NCI-H510A treated with DMSO at 0.1 percent for 48 hours (cell line): ENCODE measurements around the gene BTBD7.
"Not testable (repeated sequence)": the region's sequence is repeated elsewhere in the genome, so short reads cannot be mapped to it uniquely, and the experiment has no call there.

ENCODE experiments used
- DNase-seq: peaks from one replicate; lab custom pipeline; 2025; lab: John Stamatoyannopoulos, UW

Gene BTBD7

DNA sequence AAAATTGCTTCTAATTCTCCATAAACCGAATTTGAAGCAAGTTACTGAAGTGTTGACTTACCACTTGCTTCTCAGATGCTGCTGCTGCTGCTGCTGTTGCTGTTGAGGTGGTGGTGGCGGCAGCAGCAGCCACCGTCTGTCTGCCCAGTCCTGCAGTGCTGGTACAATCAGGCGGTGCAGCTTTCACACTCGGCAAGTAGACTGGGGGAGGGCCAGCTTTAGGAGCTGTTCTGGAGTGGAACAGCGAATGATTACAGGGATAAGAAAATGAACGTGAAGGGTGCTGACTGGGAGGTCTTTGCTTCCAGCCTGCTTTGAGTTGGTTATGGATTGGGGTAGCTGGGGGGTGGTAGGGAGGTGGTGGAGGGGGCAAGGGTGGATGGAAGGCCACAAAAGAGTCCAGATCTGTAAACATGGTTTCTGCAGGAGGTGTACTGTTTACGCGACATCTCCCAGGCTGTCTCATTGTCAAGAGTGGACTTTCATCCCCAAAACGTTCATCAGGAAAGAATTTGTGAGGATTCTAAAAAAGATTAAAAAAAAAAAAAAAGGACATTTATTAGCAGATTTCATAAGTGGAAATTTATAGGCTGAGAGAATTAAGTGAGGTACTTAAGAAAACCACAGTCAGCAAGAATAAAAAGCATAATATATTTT lies 86.9 kb downstream of the BTBD7 start:
- DNase-seq = no peak

DNA sequence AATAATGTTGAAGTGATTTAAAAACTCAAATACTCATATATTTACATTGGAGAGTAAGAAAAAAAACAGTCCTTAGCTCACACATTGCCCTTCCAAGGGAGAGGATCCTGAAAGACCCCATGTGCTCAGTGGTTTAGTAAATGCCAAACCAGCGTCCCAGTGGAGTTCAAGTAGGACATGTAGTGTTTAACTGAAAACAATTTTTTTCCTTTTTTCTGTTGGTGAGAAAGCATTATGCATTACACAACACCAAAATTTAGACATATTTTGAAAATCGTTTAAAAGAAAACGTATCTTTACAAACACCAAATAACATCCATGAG lies 92.2 kb downstream of the BTBD7 start:
- no peak for DNase-seq

GRCh38 chr14:93239869-93240677 lies 92.8 kb downstream of the BTBD7 start:
- DNase-seq = no peak

GRCh38 chr14:93234798-93235197 lies 98.0 kb downstream of the BTBD7 start:
- DNase-seq = no peak

GRCh38 chr14:93233078-93233477 lies 99.8 kb downstream of the BTBD7 start:
- not testable (repeated sequence) for DNase-seq

GRCh38 chr14:93232159-93232558 lies 100.7 kb downstream of the BTBD7 start:
- DNase-seq = no peak

DNA sequence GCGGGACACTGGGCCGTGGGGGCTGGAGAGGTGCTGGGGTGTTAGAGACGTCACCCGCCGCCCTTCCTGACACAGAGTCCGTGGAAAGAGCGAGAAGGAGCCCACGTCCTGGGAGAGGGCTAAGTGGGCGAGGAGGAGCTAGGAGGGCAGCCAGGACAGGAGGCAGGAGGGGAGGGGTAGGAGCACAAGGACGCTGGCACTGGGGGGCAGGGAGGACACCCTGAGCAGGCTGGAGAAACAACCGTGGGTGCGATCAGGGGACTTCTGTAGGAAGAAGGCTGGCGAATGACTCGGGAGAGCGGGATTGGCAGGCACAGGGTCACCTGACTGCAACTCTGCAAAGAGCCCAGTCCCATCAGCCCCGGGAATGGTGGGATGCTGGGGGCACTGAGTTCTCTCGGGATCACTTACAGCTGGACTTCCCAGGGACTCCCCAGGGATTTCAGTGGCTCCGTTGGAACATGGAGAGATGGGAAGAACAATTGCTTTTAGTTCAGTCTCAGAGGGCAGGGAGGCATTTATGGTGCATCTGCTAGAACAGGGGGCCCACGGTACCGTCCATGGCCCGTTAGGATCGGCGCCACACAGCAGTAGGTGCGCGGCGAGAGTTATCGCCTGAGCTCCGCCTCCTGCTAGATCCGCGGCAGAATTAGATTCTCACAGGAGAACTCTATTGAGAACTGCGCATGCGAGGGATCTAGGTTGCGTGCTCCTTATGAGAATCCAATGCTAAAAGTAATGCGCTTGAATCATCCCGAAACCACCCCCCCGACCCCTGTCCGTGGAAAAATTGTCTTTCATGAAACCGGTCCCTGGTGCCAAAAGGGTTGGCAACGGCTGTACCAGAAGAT lies 101.5 kb downstream of the BTBD7 start:
- peak; percentile 69 for DNase-seq

DNA sequence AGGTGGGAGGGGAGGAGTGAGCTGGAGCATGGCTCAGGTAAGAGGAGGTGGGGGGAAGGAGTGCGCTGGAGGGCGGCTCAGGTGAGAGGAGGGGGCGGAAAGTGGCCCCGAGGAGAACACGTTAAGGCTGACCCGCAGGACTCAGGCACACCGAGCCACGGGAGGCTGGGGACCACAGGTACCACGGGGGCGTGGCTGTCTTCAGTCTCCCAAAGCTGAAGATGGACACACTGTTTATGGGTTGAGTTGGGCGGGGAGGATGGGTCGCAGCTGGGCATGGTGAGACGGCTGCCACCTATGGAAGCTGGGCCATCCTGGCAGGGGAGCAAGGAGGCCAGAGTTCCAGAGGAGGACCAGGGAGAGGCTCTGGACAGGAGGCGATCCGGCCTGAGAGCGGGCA lies 102.3 kb downstream of the BTBD7 start:
- no peak for DNase-seq

GRCh38 chr14:93228550-93228949 lies 104.3 kb downstream of the BTBD7 start:
- DNase-seq = no peak

GRCh38 chr14:93223565-93223964 lies 109.3 kb downstream of the BTBD7 start:
- no peak for DNase-seq

DNA sequence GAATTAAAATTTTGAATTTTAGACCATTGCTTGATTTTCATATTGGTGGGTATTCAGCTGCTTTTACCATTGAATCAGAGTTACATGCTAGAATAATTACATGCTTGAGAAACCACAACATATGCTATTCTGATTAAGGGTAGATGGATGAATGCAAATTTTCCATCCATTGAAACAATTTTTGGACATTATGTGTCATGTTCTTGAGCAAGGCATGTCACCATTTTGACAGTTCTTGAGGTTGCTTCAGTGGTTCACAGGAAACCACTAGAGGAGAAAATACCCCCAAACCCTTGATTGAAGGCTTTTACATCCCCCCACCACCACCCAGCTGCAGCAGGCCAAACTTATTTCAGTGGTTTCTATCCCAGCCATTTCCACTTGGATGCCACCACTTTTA lies 112.3 kb downstream of the BTBD7 start:
- DNase-seq = no peak

GRCh38 chr14:93219103-93219726 lies 113.6 kb downstream of the BTBD7 start:
- peak; percentile 46 for DNase-seq

DNA sequence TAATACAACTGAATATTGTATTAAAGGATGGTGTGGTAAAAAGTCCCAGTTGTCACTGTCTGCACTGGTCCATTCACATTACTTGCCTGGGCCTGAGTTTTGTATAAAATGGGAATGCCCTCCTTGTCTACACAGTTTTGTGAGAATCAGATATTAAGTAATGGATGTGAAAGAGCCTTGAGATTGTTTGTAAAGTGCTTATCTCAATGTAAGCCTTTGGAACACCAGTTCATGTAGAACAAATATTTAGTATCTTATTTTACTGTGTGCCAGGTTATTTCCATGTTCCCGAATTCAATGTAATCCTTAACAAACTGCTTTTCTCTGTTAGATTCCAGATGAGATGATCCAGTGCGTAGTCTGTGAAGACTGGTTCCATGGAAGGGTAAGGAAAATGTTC lies 118.2 kb downstream of the BTBD7 start:
- DNase-seq = no peak

DNA sequence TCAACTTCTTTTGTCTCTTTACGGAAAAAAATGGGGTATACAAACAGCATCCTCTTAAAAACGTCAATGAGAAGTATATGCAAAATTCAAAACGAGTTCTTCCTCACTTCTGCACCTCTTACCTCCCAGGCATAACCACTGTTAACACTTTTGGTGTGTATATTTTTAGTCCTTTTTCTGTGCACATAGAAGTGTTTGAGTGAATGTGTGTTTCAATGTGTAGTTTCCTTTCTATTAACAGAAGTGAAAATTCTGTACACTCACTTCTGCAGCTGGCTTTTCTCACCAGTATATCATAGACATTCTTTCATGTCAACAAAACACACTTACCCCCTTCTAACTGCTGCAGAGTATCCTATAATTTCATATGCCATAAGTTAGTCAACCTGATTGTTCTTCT lies 120.4 kb downstream of the BTBD7 start:
- no peak for DNase-seq

- peak; percentile 10 for DNase-seq
Measured at GRCh38 chr14:93207468-93208308, 125.1 kb downstream of the BTBD7 start.

GRCh38 chr14:93206793-93207467 lies 125.9 kb downstream of the BTBD7 start, which contains the start of the genes GON7 and UBR7:
TSS of gene GON7 (minus strand) at chr14:93207065. CDS start at chr14:93207037, 28 bp downstream.
TSS of gene UBR7 (plus strand) at chr14:93207256. CDS start at chr14:93207292, 36 bp downstream.
- peak; percentile 92 for DNase-seq

DNA sequence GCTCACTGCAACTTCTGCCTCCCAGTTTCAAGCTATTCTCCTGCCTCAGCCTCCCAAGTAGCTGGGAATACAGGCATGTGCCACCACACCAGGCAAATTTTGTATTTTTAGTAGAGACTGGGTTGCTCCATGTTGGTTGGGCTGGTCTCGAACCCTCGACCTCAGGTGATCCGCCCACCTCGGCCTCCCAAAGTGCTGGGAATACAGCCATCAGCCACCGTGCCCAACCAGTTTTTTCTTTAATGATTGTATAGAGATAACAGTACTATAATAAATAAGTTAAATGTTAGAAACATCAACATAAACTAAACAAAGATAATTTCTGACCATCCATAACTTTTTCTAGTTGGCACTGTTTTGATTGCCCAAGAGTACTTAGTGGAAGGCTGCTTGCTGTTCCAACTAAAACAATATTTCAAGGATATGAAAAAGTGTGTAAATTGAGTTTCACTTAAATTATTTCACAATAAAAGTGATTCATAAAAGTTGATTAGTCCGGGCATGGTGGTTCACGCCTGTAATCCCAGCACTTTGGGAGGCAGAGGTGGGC lies 131.6 kb downstream of the BTBD7 start:
- no peak for DNase-seq

DNA sequence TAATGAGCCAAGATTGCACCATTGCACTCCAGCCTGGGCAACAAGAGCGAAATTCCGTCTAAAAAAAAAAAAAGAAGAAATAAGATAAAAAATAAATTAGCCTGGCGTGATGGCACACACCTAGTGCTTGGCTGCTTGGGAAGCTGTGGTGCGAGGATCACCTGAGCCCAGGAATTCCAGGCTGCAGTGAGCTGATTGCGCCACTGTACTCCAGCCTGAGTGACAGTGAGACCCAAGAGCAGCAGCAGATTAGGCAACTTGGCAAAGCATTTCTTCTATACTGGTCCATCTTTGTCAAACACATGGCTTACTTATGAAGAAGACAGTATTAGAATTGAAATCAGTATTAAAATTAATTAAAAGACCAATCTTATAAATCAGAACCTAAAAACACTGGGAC lies 132.3 kb downstream of the BTBD7 start:
- DNase-seq = no peak

DNA sequence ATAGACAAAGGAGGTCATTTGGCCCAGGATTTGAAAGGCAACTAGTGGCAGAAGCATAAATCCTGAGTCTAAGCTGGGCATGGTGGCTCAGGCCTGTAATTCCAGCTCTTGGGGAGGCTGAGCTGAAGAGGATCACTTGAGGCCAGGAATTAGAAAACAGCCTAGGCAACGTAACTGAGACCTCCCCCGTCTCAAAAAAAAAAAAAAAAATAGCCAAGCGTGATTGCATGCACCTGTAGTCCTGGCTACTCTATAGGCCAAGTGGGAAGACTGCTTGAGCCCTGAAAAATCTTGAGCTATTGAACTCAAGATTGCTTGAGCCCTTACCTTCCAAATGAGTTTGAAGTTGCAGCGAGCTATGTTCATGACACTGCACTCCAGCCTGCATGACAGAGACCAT lies 133.8 kb downstream of the BTBD7 start:
- no peak for DNase-seq

GRCh38 chr14:93195316-93195999 lies 137.4 kb downstream of the BTBD7 start:
- DNase-seq = no peak
